Kidney glomerular epithelial cell (primary cell): ENCODE data around the gene PPP2R3C.
"Not testable (repeated sequence)": the region's sequence is repeated elsewhere in the genome, so short reads cannot be mapped to it uniquely, and the experiment has no call there.

Experiments used
- DNase-seq: peaks from one replicate; lab custom pipeline; 2025; lab: John Stamatoyannopoulos, UW

The PPP2R3C gene

GRCh38 chr14:35121887-35122695 lies at the start of gene PPP2R3C, which contains the start of gene PRORP:
Gene PPP2R3C (minus strand): TSS chr14:35121990. CDS start chr14:35121959, 31 bp downstream.
Gene PRORP (plus strand): TSS chr14:35122552. CDS start chr14:35123246, 694 bp downstream.
- DNase-seq: peak; percentile 95

GRCh38 chr14:35167496-35167895 lies 45.7 kb upstream of the PPP2R3C start:
- no peak for DNase-seq

GRCh38 chr14:35164849-35165248 lies 43.1 kb upstream of the PPP2R3C start:
- no peak for DNase-seq

- no peak for DNase-seq
Measured at GRCh38 chr14:35163384-35163783, 41.6 kb upstream of the PPP2R3C start.

- DNase-seq: no peak
Measured at GRCh38 chr14:35161231-35161630, 39.4 kb upstream of the PPP2R3C start.

GRCh38 chr14:35159742-35160409 lies 38.1 kb upstream of the PPP2R3C start:
- DNase-seq: peak; percentile 88

GRCh38 chr14:35158951-35159653 lies 37.3 kb upstream of the PPP2R3C start:
- peak; percentile 66 for DNase-seq

- no peak for DNase-seq
Measured at GRCh38 chr14:35158491-35158890, 36.7 kb upstream of the PPP2R3C start.

- DNase-seq: no peak
Measured at GRCh38 chr14:35155962-35156361, 34.2 kb upstream of the PPP2R3C start.

GRCh38 chr14:35154016-35154415 lies 32.2 kb upstream of the PPP2R3C start:
- DNase-seq: no peak

GRCh38 chr14:35152531-35152930 lies 30.7 kb upstream of the PPP2R3C start:
- not testable (repeated sequence) for DNase-seq

GRCh38 chr14:35149239-35149638 lies 27.4 kb upstream of the PPP2R3C start:
- no peak for DNase-seq

GRCh38 chr14:35147711-35148110 lies 25.9 kb upstream of the PPP2R3C start:
- DNase-seq: no peak

GRCh38 chr14:35147186-35147585 lies 25.4 kb upstream of the PPP2R3C start:
- DNase-seq: no peak

GRCh38 chr14:35146711-35147149 lies 24.9 kb upstream of the PPP2R3C start:
- DNase-seq: no peak

GRCh38 chr14:35144029-35144428 lies 22.2 kb upstream of the PPP2R3C start:
- no peak for DNase-seq

GRCh38 chr14:35140718-35141581 lies 19.2 kb upstream of the PPP2R3C start:
- peak; percentile 21 for DNase-seq

- no peak for DNase-seq
Measured at GRCh38 chr14:35138585-35138984, 16.8 kb upstream of the PPP2R3C start.

GRCh38 chr14:35134329-35135123 lies 12.7 kb upstream of the PPP2R3C start:
- DNase-seq: no peak

- no peak for DNase-seq
Measured at GRCh38 chr14:35133542-35134328, 11.9 kb upstream of the PPP2R3C start.
